ENCODE measurements around the gene MFAP3L.
A peak's percentile ranks its signal among the peaks of the same experiment; 100 is the strongest.
"Not testable (repeated sequence)": the region's sequence is repeated elsewhere in the genome, so short reads cannot be mapped to it uniquely, and the experiment has no call there.

MFAP3L gene

GRCh38 chr4:170026253-170027021, at the start of gene MFAP3L:
Gene MFAP3L, minus strand, starts transcription at chr4:170026395. Its CDS starts 20,518 bp downstream, at chr4:170005877.
- DNase-seq = peak; percentile 11

GRCh38 chr4:170071196-170071595, 45.0 kb upstream of the MFAP3L start:
- no peak for DNase-seq

GRCh38 chr4:170068438-170069128, 42.4 kb upstream of the MFAP3L start:
- no peak for DNase-seq

- DNase-seq = no peak
These were observed 33.2 kb upstream of the MFAP3L start for GRCh38 chr4:170059421-170059820.

- no peak for DNase-seq
These were observed 32.6 kb upstream of the MFAP3L start for GRCh38 chr4:170058826-170059225.

- DNase-seq = no peak
These were observed 31.7 kb upstream of the MFAP3L start for GRCh38 chr4:170057866-170058265.

GRCh38 chr4:170052919-170053318, 26.7 kb upstream of the MFAP3L start:
- no peak for DNase-seq

- no peak for DNase-seq
These were observed 25.2 kb upstream of the MFAP3L start for GRCh38 chr4:170051402-170051801.

GRCh38 chr4:170049766-170050165, 23.6 kb upstream of the MFAP3L start:
- DNase-seq = no peak

- peak; percentile 39 for DNase-seq
These were observed 21.7 kb upstream of the MFAP3L start for GRCh38 chr4:170047771-170048354.

GRCh38 chr4:170046156-170046555, 20.0 kb upstream of the MFAP3L start:
- DNase-seq = not testable (repeated sequence)

- no peak for DNase-seq
These were observed 14.0 kb upstream of the MFAP3L start for GRCh38 chr4:170040031-170040680.

- no peak for DNase-seq
These were observed 12.6 kb upstream of the MFAP3L start for GRCh38 chr4:170038769-170039168.

- no peak for DNase-seq
These were observed 12.0 kb upstream of the MFAP3L start for GRCh38 chr4:170038232-170038631.

GRCh38 chr4:170037481-170037880, 11.3 kb upstream of the MFAP3L start:
- DNase-seq = no peak

- DNase-seq = no peak
These were observed 9.7 kb upstream of the MFAP3L start for GRCh38 chr4:170035845-170036244.

GRCh38 chr4:170035231-170035630, 9.0 kb upstream of the MFAP3L start:
- DNase-seq = no peak

GRCh38 chr4:170033999-170034398, 7.8 kb upstream of the MFAP3L start:
- no peak for DNase-seq

- DNase-seq = no peak
These were observed 3.9 kb upstream of the MFAP3L start for GRCh38 chr4:170030121-170030520.

- peak; percentile 73 for DNase-seq
These were observed 1.1 kb upstream of the MFAP3L start for GRCh38 chr4:170027181-170027829.

GRCh38 chr4:170025523-170026252, 507 bp downstream of the MFAP3L start:
- no peak for DNase-seq

- DNase-seq = no peak
These were observed 4.0 kb downstream of the MFAP3L start for GRCh38 chr4:170022211-170022610.

Measured in NCI-H1694 (cell line).